LHCN-M2 (cell line): ENCODE results near the gene KCNH4. TPM values are rescaled to one million over a fixed set of nuclear protein-coding genes. Genes with fewer than 3 reads are reported as not detected.
A peak's percentile ranks its signal among the peaks of the same experiment; 100 is the strongest.
"Not testable (repeated sequence)": the region's sequence is repeated elsewhere in the genome, so short reads cannot be mapped to it uniquely, and the experiment has no call there.

Source experiments
- DNase-seq: peaks from one replicate; pipeline ENCODE4 v3.0.0-alpha.2; 2012; ENCODE audit warnings: low read depth
- total RNA-seq: library from RNA; depleted of rRNA; stranded (reverse); fragments of >200 nt; gene quantifications from 2 replicates; pipeline ENCODE4 v1.2.3, GENCODE V29; 2014

The KCNH4 gene
- total RNA-seq, 1 experiment from 2014 or later, result under 0.01 TPM

GRCh38 chr17:42193969-42194899 lies 13.3 kb upstream of the KCNH4 start, which contains the start of gene GHDC:
Gene GHDC, minus strand, starts transcription at chr17:42194494. Its CDS starts 913 bp downstream, at chr17:42193581.
- peak; percentile 59 for DNase-seq

GRCh38 chr17:42193216-42193968 lies 12.4 kb upstream of the KCNH4 start:
- DNase-seq, result no peak

GRCh38 chr17:42192189-42193126 lies 11.5 kb upstream of the KCNH4 start:
- no peak for DNase-seq

GRCh38 chr17:42191275-42191608 lies 10.3 kb upstream of the KCNH4 start:
- no peak for DNase-seq

GRCh38 chr17:42190491-42191274 lies 9.7 kb upstream of the KCNH4 start:
- DNase-seq, result no peak

- no peak for DNase-seq
These were observed 8.7 kb upstream of the KCNH4 start for GRCh38 chr17:42189651-42189965.

- no peak for DNase-seq
These were observed 8.1 kb upstream of the KCNH4 start for GRCh38 chr17:42188749-42189650.

GRCh38 chr17:42187833-42188232 lies 6.9 kb upstream of the KCNH4 start:
- no peak for DNase-seq

GRCh38 chr17:42186191-42186590 lies 5.2 kb upstream of the KCNH4 start:
- not testable (repeated sequence) for DNase-seq

GRCh38 chr17:42185621-42185930 lies 4.6 kb upstream of the KCNH4 start:
- DNase-seq, result no peak

GRCh38 chr17:42184713-42185620 lies 4.0 kb upstream of the KCNH4 start, which contains the start of gene HCRT:
Gene HCRT, minus strand, starts transcription at chr17:42185452. Its CDS starts 87 bp downstream, at chr17:42185365.
- no peak for DNase-seq

GRCh38 chr17:42183741-42184711 lies 3.1 kb upstream of the KCNH4 start:
- peak; percentile 57 for DNase-seq

GRCh38 chr17:42182927-42183734 lies 2.2 kb upstream of the KCNH4 start:
- peak; percentile 36 for DNase-seq

GRCh38 chr17:42181851-42182207 lies 887 bp upstream of the KCNH4 start:
- DNase-seq, result no peak

- no peak for DNase-seq
These were observed 476 bp downstream of the KCNH4 start for GRCh38 chr17:42180411-42180921.

- DNase-seq, result peak; percentile 17
These were observed 981 bp downstream of the KCNH4 start for GRCh38 chr17:42179911-42180410.
